AG09319 (cell line): ENCODE data around the gene CMBL.
A peak's percentile ranks its signal among the peaks of the same experiment; 100 is the strongest.

Experiments
- DNase-seq: peaks from one replicate; pipeline ENCODE4 v3.0.0-alpha.2; 2010; ENCODE audit warnings: low read depth; ENCODE audit errors: extremely low read depth
- CTCF ChIP-seq: IDR thresholded peaks from 2 replicates; pipeline ENCODE4 v1.5.1; 2011; ENCODE audit warnings: low read depth, mild to moderate bottlenecking, inconsistent platforms, low read length, moderate library complexity

Gene CMBL

GRCh38 chr5:10293907-10294662, 13.6 kb downstream of the CMBL start:
- no peak for TF ChIP-seq CTCF
- no peak for DNase-seq

GRCh38 chr5:10291692-10292339, 15.9 kb downstream of the CMBL start:
- no peak for DNase-seq
- TF ChIP-seq CTCF: no peak

- TF ChIP-seq CTCF: no peak
- no peak for DNase-seq
Observed at GRCh38 chr5:10290438-10290837, 17.3 kb downstream of the CMBL start.

- no peak for TF ChIP-seq CTCF
- DNase-seq: no peak
Observed at GRCh38 chr5:10289991-10290390, 17.7 kb downstream of the CMBL start.

GRCh38 chr5:10289353-10289752, 18.3 kb downstream of the CMBL start:
- DNase-seq: no peak
- TF ChIP-seq CTCF: peak; percentile 8

GRCh38 chr5:10288592-10289219, 19.0 kb downstream of the CMBL start:
- no peak for DNase-seq
- TF ChIP-seq CTCF: no peak

GRCh38 chr5:10286862-10287227, 20.9 kb downstream of the CMBL start:
- TF ChIP-seq CTCF: no peak
- DNase-seq: no peak
